Activated T-cell treated with anti-CD3 and anti-CD28 coated beads, Interleukin-2, amount 50 U/mL, for 24 hours (primary cell): ENCODE measurements around the gene PPIP5K1.

Experiments used
- DNase-seq: peaks from one replicate; pipeline ENCODE4 v3.0.0-alpha.2; 2020
- H3K27ac Mint-ChIP-seq: 2 replicates; pipeline ENCODE4 v1.8.0; 2020; ENCODE audit warnings: mild to moderate bottlenecking, mixed read lengths
- H3K27me3 Mint-ChIP-seq: 2 replicates; pipeline ENCODE4 v1.8.0; 2020; ENCODE audit warnings: mixed read lengths
- H3K36me3 Mint-ChIP-seq: 2 replicates; pipeline ENCODE4 v1.8.0; 2020; ENCODE audit warnings: low read depth, mixed read lengths
- H3K4me1 Mint-ChIP-seq: 2 replicates; pipeline ENCODE4 v1.8.0; 2020; ENCODE audit warnings: low read depth, mixed read lengths
- H3K4me3 Mint-ChIP-seq: 2 replicates; pipeline ENCODE4 v1.8.0; 2020; ENCODE audit warnings: mild to moderate bottlenecking, moderate library complexity, mixed read lengths
- H3K9me3 Mint-ChIP-seq: 2 replicates; pipeline ENCODE4 v1.8.0; 2020; ENCODE audit warnings: mixed read lengths

PPIP5K1 gene

DNA sequence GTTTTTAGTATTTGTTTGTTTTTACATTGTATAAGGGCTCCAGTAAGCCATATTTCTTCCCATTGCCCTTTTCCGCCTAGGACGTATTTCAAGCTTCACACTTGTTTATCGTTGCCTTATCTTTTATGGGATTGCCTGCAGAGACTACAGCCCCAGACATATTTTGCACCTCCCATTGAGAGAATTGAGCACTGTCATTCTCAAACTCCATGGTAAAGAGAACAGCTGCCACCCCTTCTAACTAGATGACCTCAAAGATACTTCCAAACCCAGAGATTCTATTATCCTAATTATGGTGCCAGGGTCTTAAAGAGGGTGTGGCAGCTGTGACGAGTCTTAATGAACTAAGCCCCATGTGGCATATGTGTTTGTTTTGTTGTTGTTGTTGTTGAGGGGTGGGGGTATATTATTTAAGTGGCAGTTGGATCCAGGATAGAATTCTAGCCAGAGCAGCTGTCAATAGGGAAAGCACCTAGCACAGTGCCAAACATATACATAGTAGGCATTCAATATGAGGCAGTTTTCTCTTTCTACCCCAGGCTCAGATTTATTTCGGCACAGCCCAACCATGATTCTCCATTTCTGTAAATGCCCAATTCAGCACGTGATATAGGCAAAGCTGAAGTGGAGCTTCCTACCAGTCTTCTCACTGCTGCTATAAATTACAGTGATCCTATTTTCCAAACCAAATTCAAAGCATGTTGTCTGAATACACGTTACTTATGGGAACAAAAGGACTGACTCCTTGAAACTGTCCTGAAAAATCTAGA lies 96.1 kb downstream of the PPIP5K1 start:
- peak overlapping the region; percentile 96 for H3K4me3 Mint-ChIP-seq
- DNase-seq = no peak
- H3K9me3 Mint-ChIP-seq = no peaks in the 10 kb centered on the region
- H3K36me3 Mint-ChIP-seq = peaks cover 31% of the 10 kb centered on the region
- H3K4me1 Mint-ChIP-seq = peaks cover 35% of the 10 kb centered on the region
- H3K27me3 Mint-ChIP-seq = no peaks in the 10 kb centered on the region
- H3K27ac Mint-ChIP-seq = peak overlapping the region; percentile 97

- Mint-ChIP-seq H3K27me3 (no peaks in the 10 kb centered on the region), H3K4me3 (peak within 1 kb of the TSS; percentile 96), H3K27ac (peak within 1 kb of the TSS; percentile 97), H3K9me3 (no peaks in the 10 kb centered on the region), H3K36me3 (peaks cover 40% of the 10 kb centered on the region), H3K4me1 (peaks cover 39% of the 10 kb centered on the region)
- peak; percentile 94 for DNase-seq
These were observed 97.1 kb downstream of the PPIP5K1 start, which contains the start of gene TP53BP1 for GRCh38 chr15:43492673-43493601. Gene TP53BP1, minus strand, starts transcription at chr15:43493156. Its CDS starts 113 bp downstream, at chr15:43493043.

DNA sequence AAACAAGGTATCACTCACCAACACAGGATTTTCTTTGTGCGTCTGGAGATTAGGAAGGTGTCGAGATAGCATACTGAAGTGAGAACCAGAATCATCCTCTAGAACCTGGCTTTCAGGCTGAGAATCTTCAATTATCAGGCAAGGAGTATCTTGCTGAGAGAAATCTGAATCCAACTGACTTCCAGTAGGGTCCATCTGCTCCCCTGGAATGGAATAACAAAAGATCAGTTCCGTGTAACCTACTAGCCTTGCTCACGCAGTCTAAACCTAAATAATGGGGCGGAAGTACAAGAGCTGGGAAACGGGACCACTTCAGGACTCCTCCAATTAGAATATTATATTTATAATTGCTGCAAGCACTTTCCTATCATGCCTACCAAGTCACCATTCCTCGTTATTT lies 97.7 kb downstream of the PPIP5K1 start:
- Mint-ChIP-seq H3K27ac (peak overlapping the region; percentile 97), H3K36me3 (peaks cover 46% of the 10 kb centered on the region), H3K4me3 (peak overlapping the region; percentile 96), H3K27me3 (no peaks in the 10 kb centered on the region), H3K9me3 (no peaks in the 10 kb centered on the region), H3K4me1 (peaks cover 39% of the 10 kb centered on the region)
- no peak for DNase-seq

GRCh38 chr15:43489191-43489590 lies 100.8 kb downstream of the PPIP5K1 start:
- no peak for DNase-seq
- Mint-ChIP-seq H3K4me1 (peaks cover 37% of the 10 kb centered on the region), H3K27ac (no peak overlapping the region), H3K27me3 (no peaks in the 10 kb centered on the region), H3K4me3 (no peak overlapping the region), H3K36me3 (peaks cover 65% of the 10 kb centered on the region), H3K9me3 (no peaks in the 10 kb centered on the region)

DNA sequence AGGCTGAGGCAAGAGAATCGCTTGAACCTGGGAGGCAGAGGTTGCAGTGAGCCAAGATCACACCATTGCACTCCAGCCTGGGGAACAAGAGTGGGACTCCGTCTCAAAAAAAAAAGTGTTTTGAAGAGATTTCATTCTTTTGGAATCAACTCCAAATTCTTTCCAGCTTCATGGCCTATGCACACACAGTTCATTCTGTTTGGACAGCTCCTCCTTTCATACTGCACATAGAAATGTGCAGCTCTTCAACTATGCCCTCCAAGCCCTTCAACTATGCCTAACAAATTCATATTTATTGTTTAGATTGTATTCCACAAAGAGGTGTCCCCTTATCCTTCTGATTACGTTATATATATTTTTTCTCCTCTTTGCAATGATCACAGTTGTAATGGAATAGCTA lies 101.2 kb downstream of the PPIP5K1 start:
- Mint-ChIP-seq H3K36me3 (peaks cover 65% of the 10 kb centered on the region), H3K4me3 (no peak overlapping the region), H3K9me3 (no peaks in the 10 kb centered on the region)

DNA sequence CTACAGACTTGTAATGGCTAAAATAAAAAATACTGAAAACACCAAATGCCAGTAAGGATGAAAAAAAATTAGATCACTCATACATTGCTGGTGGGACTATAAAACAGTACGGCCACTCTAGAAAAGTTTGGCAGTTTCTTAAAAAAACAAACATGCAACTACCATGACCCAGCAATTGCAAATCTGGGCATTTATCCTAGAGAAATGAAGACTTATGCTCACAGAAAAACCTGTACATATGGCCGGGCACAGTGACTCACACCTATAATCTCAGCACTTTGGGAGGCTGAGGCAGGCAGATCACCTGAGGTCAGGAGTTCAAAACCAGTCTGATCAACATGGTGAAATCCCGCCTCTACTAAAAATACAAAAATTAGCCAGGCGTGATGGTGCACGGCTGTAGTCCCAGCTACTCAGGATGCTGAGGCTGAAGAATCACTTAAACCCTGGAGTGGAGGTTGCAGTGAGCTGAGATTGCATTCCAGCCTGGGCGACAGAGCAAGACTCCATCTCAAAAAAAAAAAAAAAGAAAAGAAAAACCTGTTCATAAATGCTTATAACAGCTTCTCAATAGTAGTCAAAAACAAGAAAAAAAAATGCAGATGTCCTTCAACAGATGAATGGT lies 102.6 kb downstream of the PPIP5K1 start:
- Mint-ChIP-seq H3K36me3 (peaks cover 66% of the 10 kb centered on the region), H3K9me3 (no peaks in the 10 kb centered on the region), H3K4me1 (peaks cover 29% of the 10 kb centered on the region), H3K27ac (no peak overlapping the region), H3K4me3 (no peak overlapping the region), H3K27me3 (no peaks in the 10 kb centered on the region)
- DNase-seq = no peak

More for the DNA sequence above, 101.2 kb downstream of the PPIP5K1 start:
- DNase-seq = no peak
- H3K27me3 Mint-ChIP-seq = no peaks in the 10 kb centered on the region
- no peak overlapping the region for H3K27ac Mint-ChIP-seq
- peaks cover 35% of the 10 kb centered on the region for H3K4me1 Mint-ChIP-seq

GRCh38 chr15:43484455-43484854 lies 105.6 kb downstream of the PPIP5K1 start:
- Mint-ChIP-seq H3K4me1 (peaks cover 14% of the 10 kb centered on the region), H3K9me3 (no peaks in the 10 kb centered on the region), H3K4me3 (no peak overlapping the region), H3K36me3 (peaks cover 56% of the 10 kb centered on the region), H3K27ac (peak overlapping the region; percentile 2), H3K27me3 (no peaks in the 10 kb centered on the region)
- no peak for DNase-seq
